Natural killer cell (primary cell): Measurements from ENCODE around the gene NT5DC1. TPM values are rescaled to one million over a fixed set of nuclear protein-coding genes. Genes with fewer than 3 reads are reported as not detected.
A peak's percentile ranks its signal among the peaks of the same experiment; 100 is the strongest.

Experiments used
- ATAC-seq, 3 donors: fragments of 150-1000 bp in 2 of 3; fragments of 200-7000 bp in 1 of 3; cut with Tn5 transposase; 1 replicate in 1 of 3; 2 replicates in 2 of 3; pipeline ENCODE4 v1.10.0; 2021; ENCODE audit warnings: mild to moderate bottlenecking in 2 of 3, moderate library complexity in 2 of 3
- DNase-seq, 2 donors: peaks; one replicate each; pipeline versions ENCODE4 v3.0.0 to v3.0.0-alpha.2; 2013 to 2021; ENCODE audit warnings: mixed read lengths in 1 of 2
- H3K27ac ChIP-seq: one replicate; pipeline ENCODE4 v1.5.1; 2013; ENCODE audit warnings: mild to moderate bottlenecking, low read length
- H3K27me3 ChIP-seq: one replicate; pipeline ENCODE4 v1.6.1; 2013; ENCODE audit warnings: low read length; ENCODE audit not compliant: control insufficient read depth, insufficient read depth
- H3K36me3 ChIP-seq: one replicate; pipeline ENCODE4 v1.6.1; 2013; ENCODE audit warnings: low read length; ENCODE audit not compliant: control insufficient read depth, insufficient read depth
- H3K4me1 ChIP-seq: one replicate; pipeline ENCODE4 v1.6.1; 2013; ENCODE audit warnings: low read length; ENCODE audit not compliant: control insufficient read depth, insufficient read depth
- H3K4me3 ChIP-seq: one replicate; pipeline ENCODE4 v1.5.1; 2013; ENCODE audit warnings: low read length
- H3K9me3 ChIP-seq: one replicate; pipeline ENCODE4 v1.6.1; 2013; ENCODE audit warnings: low read length; ENCODE audit not compliant: control insufficient read depth, insufficient read depth
- H3K27ac Mint-ChIP-seq, 2 donors: one replicate each; pipeline ENCODE4 v1.8.0; 2022; ENCODE audit warnings: mild to moderate bottlenecking in 2 of 2, mixed read lengths in 2 of 2, moderate library complexity in 1 of 2
- H3K27me3 Mint-ChIP-seq, 2 donors: one replicate each; pipeline ENCODE4 v1.8.0; 2022; ENCODE audit warnings: low read depth in 2 of 2, mixed read lengths in 2 of 2
- H3K36me3 Mint-ChIP-seq: one replicate; pipeline ENCODE4 v1.8.0; 2022; ENCODE audit warnings: mixed read lengths
- H3K4me1 Mint-ChIP-seq, 2 donors: one replicate each; pipeline ENCODE4 v1.8.0; 2022; ENCODE audit warnings: mixed read lengths in 2 of 2
- H3K4me3 Mint-ChIP-seq: one replicate; pipeline ENCODE4 v1.8.0; 2022; ENCODE audit warnings: mild to moderate bottlenecking, moderate library complexity, mixed read lengths
- H3K9me3 Mint-ChIP-seq, 2 donors: one replicate each; pipeline ENCODE4 v1.8.0; 2022; ENCODE audit warnings: mixed read lengths in 2 of 2
- WGBS: methylation state at CpG from one replicate; pipeline ENCODE4 v1.1.7; 2013; ENCODE audit warnings: missing lambda C conversion rate; ENCODE audit not compliant: insufficient coverage; 5-methylcytosine and 5-hydroxymethylcytosine counted together
- intact Hi-C: fragments of 100-400 bp; cut with micrococcal nuclease; formaldehyde crosslinking; loops from one replicate; pipeline ENCODE4 v1.14.2; 2022
- total RNA-seq, 4 donors: library from RNA; stranded (reverse); fragments of 120-200 nt in 1 of 4; gene quantifications; one replicate each; pipeline versions ENCODE4 v1.2.3 to v1.2.4, GENCODE V29; 2013 to 2022
- TF ChIP-seq, protein P1 (sequence below): fragments of 200-600 bp; IDR thresholded peaks from one replicate; pipeline ENCODE4 v1.8.0; 2022; ENCODE audit warnings: antibody characterized with exemption

NT5DC1 gene
- total RNA-seq, 3 donors from 2014 or later (not counting 1 experiment from before 2014, with no cell fraction given), result 19.1 to 29.4 (median 20.5) TPM

DNA sequence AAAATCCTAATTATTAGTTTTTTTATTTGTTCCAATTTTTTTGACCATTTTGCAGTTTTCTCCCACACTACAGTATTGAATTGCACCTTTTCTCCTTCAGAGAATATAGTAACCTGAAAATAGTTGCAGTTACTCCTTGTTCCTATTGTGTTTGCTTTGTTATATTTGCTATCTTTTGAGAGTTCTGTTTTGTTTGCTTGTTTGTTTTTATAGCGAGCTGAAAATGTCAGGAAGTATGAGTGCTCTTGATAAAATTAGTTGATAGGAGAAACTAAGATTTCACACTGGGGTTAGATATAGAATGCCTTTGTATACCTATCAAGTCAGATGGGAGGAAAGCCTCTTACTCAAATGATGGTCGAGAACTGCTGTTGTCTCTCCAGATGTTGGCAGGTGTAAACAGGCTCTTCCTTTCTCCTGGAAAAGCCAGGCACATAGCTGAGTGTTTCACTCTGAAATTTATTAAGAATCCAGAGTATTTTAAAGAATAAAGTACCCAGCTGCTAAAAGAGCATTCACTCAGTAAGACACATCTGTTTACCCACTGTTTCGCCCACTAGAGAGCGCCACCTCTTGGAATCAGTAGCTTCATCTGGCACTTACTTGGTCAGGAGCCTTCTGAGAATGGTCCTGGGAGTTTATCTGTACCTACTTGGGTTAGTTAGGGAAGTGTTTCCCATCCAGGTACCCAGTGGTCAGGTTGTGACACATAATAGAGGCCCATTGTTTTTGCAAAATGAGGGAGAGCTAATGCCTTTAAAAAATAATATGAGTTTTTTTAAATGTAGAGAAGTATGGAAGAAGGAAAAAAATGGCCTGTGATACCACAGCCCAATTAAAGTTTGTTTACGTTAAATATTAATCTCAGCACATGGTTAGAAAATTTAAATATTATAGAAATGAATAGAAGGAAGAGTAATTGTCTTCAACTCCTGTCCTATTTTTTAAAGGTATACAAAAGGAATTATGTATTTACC is 11.2 kb downstream of the NT5DC1 start:
- H3K36me3 Mint-ChIP-seq, result peaks cover 29% of the 10 kb centered on the region
- WGBS, result 85% methylated on average over 5 of the region's 5 CpGs

DNA sequence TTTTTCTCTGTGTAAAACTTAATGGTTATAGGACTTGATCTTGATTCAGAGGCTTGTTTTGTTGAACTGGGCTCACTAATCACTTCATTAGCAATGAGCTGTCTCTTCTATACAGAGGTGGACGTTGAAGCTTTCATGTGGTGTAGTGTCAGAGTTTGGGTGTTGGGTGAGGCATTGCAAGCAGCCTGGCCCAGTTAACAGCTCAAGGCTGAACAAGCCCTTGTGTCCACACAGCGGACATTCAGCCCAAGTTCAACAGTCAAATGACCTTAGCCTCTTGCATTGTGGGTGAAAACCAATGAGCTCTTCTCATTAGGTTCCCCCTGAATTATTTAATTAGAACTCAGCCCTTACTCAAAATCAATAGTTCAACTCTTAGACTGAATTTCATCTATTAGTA is 12.7 kb downstream of the NT5DC1 start:
- H3K36me3 Mint-ChIP-seq, result peaks cover 29% of the 10 kb centered on the region
- intact Hi-C loops, result no loop called here

More for the DNA sequence above, 11.2 kb downstream of the NT5DC1 start:
- H3K4me3 Mint-ChIP-seq, result no peak overlapping the region
- H3K9me3 Mint-ChIP-seq, result no peaks in the 10 kb centered on the region
- peaks cover 68% of the 10 kb centered on the region for H3K36me3 ChIP-seq
- ATAC-seq (peak in 2 of 3 donors; percentile 52 to 60), DNase-seq (peak in 1 of 2 donors; percentile 37)
- H3K27ac Mint-ChIP-seq, result no peak overlapping the region
- intact Hi-C loops, result no loop called here
- H3K4me3 ChIP-seq, result no peak overlapping the region
- no peaks in the 10 kb centered on the region for H3K27me3 ChIP-seq
- H3K9me3 ChIP-seq, result no peaks in the 10 kb centered on the region
- H3K4me1 Mint-ChIP-seq, result no peaks in the 10 kb centered on the region
- H3K4me1 ChIP-seq, result no peaks in the 10 kb centered on the region
- H3K27ac ChIP-seq, result no peak overlapping the region
- TF ChIP-seq, protein P1, sequence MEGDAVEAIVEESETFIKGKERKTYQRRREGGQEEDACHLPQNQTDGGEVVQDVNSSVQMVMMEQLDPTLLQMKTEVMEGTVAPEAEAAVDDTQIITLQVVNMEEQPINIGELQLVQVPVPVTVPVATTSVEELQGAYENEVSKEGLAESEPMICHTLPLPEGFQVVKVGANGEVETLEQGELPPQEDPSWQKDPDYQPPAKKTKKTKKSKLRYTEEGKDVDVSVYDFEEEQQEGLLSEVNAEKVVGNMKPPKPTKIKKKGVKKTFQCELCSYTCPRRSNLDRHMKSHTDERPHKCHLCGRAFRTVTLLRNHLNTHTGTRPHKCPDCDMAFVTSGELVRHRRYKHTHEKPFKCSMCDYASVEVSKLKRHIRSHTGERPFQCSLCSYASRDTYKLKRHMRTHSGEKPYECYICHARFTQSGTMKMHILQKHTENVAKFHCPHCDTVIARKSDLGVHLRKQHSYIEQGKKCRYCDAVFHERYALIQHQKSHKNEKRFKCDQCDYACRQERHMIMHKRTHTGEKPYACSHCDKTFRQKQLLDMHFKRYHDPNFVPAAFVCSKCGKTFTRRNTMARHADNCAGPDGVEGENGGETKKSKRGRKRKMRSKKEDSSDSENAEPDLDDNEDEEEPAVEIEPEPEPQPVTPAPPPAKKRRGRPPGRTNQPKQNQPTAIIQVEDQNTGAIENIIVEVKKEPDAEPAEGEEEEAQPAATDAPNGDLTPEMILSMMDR, result peak; percentile 40
- H3K27me3 Mint-ChIP-seq, result no peaks in the 10 kb centered on the region

GRCh38 chr6:116115781-116116180 is 15.1 kb downstream of the NT5DC1 start:
- Mint-ChIP-seq H3K4me3 (no peak overlapping the region), H3K4me1 (no peaks in the 10 kb centered on the region), H3K36me3 (peaks cover 15% of the 10 kb centered on the region), H3K27ac (no peak overlapping the region), H3K9me3 (no peaks in the 10 kb centered on the region), H3K27me3 (no peaks in the 10 kb centered on the region)
- ATAC-seq, result no peak
- Histone ChIP-seq H3K9me3 (no peaks in the 10 kb centered on the region), H3K27me3 (no peaks in the 10 kb centered on the region), H3K27ac (no peak overlapping the region), H3K4me3 (no peak overlapping the region), H3K4me1 (no peaks in the 10 kb centered on the region), H3K36me3 (peaks cover 64% of the 10 kb centered on the region)
- TF ChIP-seq, protein P1, result no peak
- WGBS, result no CpG with 5 or more reads among the region's 2 CpGs
- DNase-seq, result no peak
- intact Hi-C loops, result no loop called here

More for the DNA sequence above, 12.7 kb downstream of the NT5DC1 start:
- 97% methylated on average over 2 of the region's 2 CpGs for WGBS
- Histone ChIP-seq H3K9me3 (no peaks in the 10 kb centered on the region), H3K27me3 (no peaks in the 10 kb centered on the region), H3K36me3 (peaks cover 77% of the 10 kb centered on the region), H3K27ac (no peak overlapping the region), H3K4me3 (no peak overlapping the region), H3K4me1 (no peaks in the 10 kb centered on the region)
- TF ChIP-seq, protein P1, result no peak
- Mint-ChIP-seq H3K9me3 (no peaks in the 10 kb centered on the region), H3K27ac (no peak overlapping the region), H3K4me3 (no peak overlapping the region), H3K27me3 (no peaks in the 10 kb centered on the region), H3K4me1 (no peaks in the 10 kb centered on the region)
- no peak for DNase-seq
- no peak for ATAC-seq
